ENCODE results near the gene CAMK2B. TPM values are rescaled to one million over a fixed set of nuclear protein-coding genes. Genes with fewer than 3 reads are reported as not detected.

CAMK2B gene
- total and polyA plus RNA-seq, 7 experiments from 2014 or later: 0.12 to 0.61 TPM; not detected in 5

DNA sequence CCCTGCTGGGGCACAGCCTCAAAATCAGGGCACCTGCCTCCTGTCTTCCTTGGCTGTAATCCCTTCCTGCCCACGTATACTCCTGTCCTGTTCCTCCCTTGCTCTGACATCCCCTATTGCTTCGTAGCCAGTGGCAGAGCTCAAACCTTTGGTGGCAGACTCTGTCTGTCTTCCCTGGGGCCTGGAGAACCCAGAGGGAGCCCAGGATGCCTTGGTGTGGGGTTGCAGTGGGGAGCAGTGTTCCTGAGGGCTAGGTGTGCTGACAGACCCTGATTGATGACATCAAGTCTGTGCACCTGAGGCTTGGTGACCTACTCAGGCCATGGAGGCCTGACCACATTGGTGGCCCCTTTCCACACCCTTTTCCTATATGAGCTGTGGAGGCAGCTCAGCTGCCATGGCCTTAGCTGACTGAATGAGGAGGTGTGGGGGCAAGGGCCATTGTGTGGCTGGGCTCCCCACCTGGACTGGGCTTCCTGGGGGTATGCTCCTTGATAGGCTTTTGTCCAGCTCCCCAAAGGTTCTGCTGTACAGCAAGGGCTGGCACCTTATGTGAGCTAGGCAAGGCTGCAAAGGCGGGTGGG is 130.7 kb downstream of the CAMK2B start:
- H3K27ac Mint-ChIP-seq: no peak overlapping the region
- H3K4me3 Mint-ChIP-seq: no peak overlapping the region
- H3K36me3 Mint-ChIP-seq: no peaks in the 10 kb centered on the region
- H3K9me3 Mint-ChIP-seq: no peaks in the 10 kb centered on the region
- DNase-seq: no peak
- Histone ChIP-seq H3K27ac (ENCODE audit: low read depth, low read length) (no peak overlapping the region), H3K4me1 (ENCODE audit: control insufficient read depth in 2 of 2, insufficient read depth in 2 of 2, low read length in 2 of 2) (no peaks in the 10 kb centered on the region), H3K36me3 (ENCODE audit: control insufficient read depth in 2 of 3, insufficient read depth in 3 of 3, low read length in 3 of 3) (no peaks in the 10 kb centered on the region), H3K4me3 (ENCODE audit: low read length) (no peak overlapping the region), H3K27me3 (ENCODE audit: control insufficient read depth in 2 of 2, insufficient read depth in 2 of 2, low read length in 2 of 2) (peaks cover 0 to 3% of the 10 kb centered on the region in 2 donors), H3K9me3 (ENCODE audit: control insufficient read depth in 2 of 3, low read length in 3 of 3) (no peaks in the 10 kb centered on the region)
- ChIA-PET CTCF (no interaction called here), POLR2A (interaction anchor here (0.6 kb wide), 1 partner anchor 552 kb away, joined by 3 read pairs; no protein-coding TSS in a partner anchor)
- peaks cover 5 to 9% (median 6%) of the 10 kb centered on the region in 5 donors for H3K27me3 Mint-ChIP-seq
- peaks cover 0 to 8% (median 0%) of the 10 kb centered on the region in 7 donors for H3K4me1 Mint-ChIP-seq
- intact Hi-C loops (cut with micrococcal nuclease): no loop called here
- ATAC-seq: no peak

DNA sequence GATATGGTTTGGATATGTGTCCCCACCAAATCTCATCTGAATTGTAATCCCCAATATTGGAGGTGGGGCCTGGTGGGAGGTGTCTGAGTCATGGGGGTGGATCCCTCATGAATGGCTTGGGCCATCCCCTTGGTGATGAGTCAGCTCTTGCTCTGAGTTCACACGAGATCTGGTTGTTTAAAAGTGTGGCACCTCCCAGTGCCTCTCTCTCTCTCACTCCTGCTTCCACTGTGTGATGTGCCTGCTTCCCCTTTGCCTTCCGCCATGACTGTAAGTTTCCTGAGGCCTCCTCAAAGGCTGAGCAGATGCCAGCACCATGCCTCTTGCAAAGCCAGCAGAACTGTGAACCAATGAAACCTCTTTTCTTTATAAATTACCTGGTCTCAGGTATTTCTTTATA is 131.3 kb downstream of the CAMK2B start:
- no peak overlapping the region for H3K27ac Mint-ChIP-seq
- peaks cover 0 to 8% (median 0%) of the 10 kb centered on the region in 7 donors for H3K4me1 Mint-ChIP-seq
- H3K36me3 Mint-ChIP-seq: no peaks in the 10 kb centered on the region
- intact Hi-C loops (cut with micrococcal nuclease): no loop called here
- peak in 1 of 9 donors; percentile 30 for DNase-seq
- no peak for ATAC-seq
- Histone ChIP-seq H3K9me3 (ENCODE audit: control insufficient read depth in 2 of 3, low read length in 3 of 3) (no peaks in the 10 kb centered on the region), H3K36me3 (ENCODE audit: control insufficient read depth in 2 of 3, insufficient read depth in 3 of 3, low read length in 3 of 3) (no peaks in the 10 kb centered on the region), H3K27me3 (ENCODE audit: control insufficient read depth in 2 of 2, insufficient read depth in 2 of 2, low read length in 2 of 2) (peaks cover 0 to 3% of the 10 kb centered on the region in 2 donors), H3K4me3 (ENCODE audit: low read length) (no peak overlapping the region), H3K4me1 (ENCODE audit: control insufficient read depth in 2 of 2, insufficient read depth in 2 of 2, low read length in 2 of 2) (no peaks in the 10 kb centered on the region), H3K27ac (ENCODE audit: low read depth, low read length) (no peak overlapping the region)
- CTCF ChIA-PET: no interaction called here
- no peaks in the 10 kb centered on the region for H3K9me3 Mint-ChIP-seq
- POLR2A ChIA-PET: no interaction called here
- no peak overlapping the region for H3K4me3 Mint-ChIP-seq
- H3K27me3 Mint-ChIP-seq: peaks cover 4 to 9% (median 6%) of the 10 kb centered on the region in 5 donors

DNA sequence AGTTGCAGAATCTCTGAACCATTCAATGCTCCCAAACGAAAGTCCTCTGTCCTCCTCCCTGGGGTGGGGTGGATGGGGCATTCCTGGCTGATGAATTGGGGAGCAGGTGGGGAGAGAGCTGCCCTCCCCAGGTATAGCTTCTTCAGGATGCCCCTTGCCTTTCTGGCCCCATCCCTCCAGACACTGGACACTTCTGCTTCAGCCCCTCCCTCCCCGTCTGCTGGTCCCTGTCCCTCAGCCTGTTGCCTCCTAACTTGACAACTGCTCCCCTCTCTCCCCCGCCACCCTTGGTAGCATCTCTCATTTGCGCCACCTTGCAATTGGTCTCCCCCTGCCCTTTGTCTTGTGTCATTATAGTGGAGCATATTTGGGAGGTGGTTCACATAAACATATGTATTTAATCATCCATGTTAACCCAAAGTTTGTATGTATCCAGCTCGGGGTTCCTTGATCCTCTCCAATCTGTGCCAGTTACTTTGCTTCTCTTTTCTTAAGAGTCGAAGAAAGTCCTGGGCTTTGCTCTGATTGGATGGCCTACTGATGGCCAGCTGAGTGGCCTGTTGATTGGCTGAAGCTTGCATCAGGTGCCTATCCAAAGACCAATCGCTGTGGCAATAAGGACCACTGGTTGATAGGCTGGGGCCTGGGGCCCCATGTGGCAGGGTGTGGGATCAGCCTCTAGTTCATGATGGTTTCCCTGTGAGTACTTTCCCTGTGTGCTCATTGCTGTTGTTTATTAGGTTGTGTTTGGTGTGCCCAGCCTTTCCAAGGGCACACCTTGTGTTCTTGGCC is 132.2 kb downstream of the CAMK2B start:
- ChIA-PET CTCF (no interaction called here), POLR2A (no interaction called here)
- Histone ChIP-seq H3K27me3 (ENCODE audit: control insufficient read depth in 2 of 2, insufficient read depth in 2 of 2, low read length in 2 of 2) (peaks cover 0 to 3% of the 10 kb centered on the region in 2 donors), H3K9me3 (ENCODE audit: control insufficient read depth in 2 of 3, low read length in 3 of 3) (no peaks in the 10 kb centered on the region), H3K36me3 (ENCODE audit: control insufficient read depth in 2 of 3, insufficient read depth in 3 of 3, low read length in 3 of 3) (no peaks in the 10 kb centered on the region), H3K27ac (ENCODE audit: low read depth, low read length) (no peak overlapping the region), H3K4me1 (ENCODE audit: control insufficient read depth in 2 of 2, insufficient read depth in 2 of 2, low read length in 2 of 2) (no peaks in the 10 kb centered on the region), H3K4me3 (ENCODE audit: low read length) (no peak overlapping the region)
- H3K36me3 Mint-ChIP-seq: no peaks in the 10 kb centered on the region
- no peak for DNase-seq
- H3K4me3 Mint-ChIP-seq: no peak overlapping the region
- H3K27ac Mint-ChIP-seq: no peak overlapping the region
- no peak for ATAC-seq
- peaks cover 0 to 8% (median 0%) of the 10 kb centered on the region in 7 donors for H3K4me1 Mint-ChIP-seq
- no peaks in the 10 kb centered on the region for H3K9me3 Mint-ChIP-seq
- peaks cover 2 to 9% (median 6%) of the 10 kb centered on the region in 5 donors for H3K27me3 Mint-ChIP-seq
- intact Hi-C loops (cut with micrococcal nuclease): no loop called here

DNA sequence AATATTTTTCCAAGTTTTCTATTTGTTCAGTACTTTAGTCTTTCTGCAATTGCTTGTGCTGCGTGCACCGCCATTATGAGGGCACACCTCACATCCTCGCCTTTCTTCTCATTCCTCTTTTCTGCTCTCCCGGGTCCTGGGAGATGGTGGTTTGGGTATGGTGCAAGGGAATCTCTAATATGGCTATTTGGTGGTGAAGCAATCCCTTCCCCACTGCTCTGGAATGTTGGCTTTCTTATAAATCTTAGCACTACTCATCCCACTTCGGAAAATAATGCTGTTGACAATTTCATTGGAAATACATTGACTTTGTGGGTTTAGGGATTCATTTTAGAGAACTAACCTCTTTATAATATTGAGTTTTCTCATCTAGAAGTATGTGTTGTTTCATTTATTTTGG is 134.2 kb downstream of the CAMK2B start:
- no peak for DNase-seq
- POLR2A ChIA-PET: no interaction called here
- Histone ChIP-seq H3K27ac (ENCODE audit: low read depth, low read length) (no peak overlapping the region), H3K4me1 (ENCODE audit: control insufficient read depth in 2 of 2, insufficient read depth in 2 of 2, low read length in 2 of 2) (no peaks in the 10 kb centered on the region), H3K27me3 (ENCODE audit: control insufficient read depth in 2 of 2, insufficient read depth in 2 of 2, low read length in 2 of 2) (peaks cover 0 to 3% of the 10 kb centered on the region in 2 donors), H3K9me3 (ENCODE audit: control insufficient read depth in 2 of 3, low read length in 3 of 3) (no peaks in the 10 kb centered on the region), H3K36me3 (ENCODE audit: control insufficient read depth in 2 of 3, insufficient read depth in 3 of 3, low read length in 3 of 3) (no peaks in the 10 kb centered on the region), H3K4me3 (ENCODE audit: low read length) (no peak overlapping the region)
- Mint-ChIP-seq H3K9me3 (no peaks in the 10 kb centered on the region), H3K27me3 (peaks cover 0 to 6% (median 4%) of the 10 kb centered on the region in 5 donors), H3K27ac (no peak overlapping the region), H3K4me3 (no peak overlapping the region), H3K4me1 (peaks cover 0 to 4% (median 0%) of the 10 kb centered on the region in 7 donors), H3K36me3 (no peaks in the 10 kb centered on the region)
- no peak for ATAC-seq
- CTCF ChIA-PET: no interaction called here
- intact Hi-C loops (cut with micrococcal nuclease): no loop called here

DNA sequence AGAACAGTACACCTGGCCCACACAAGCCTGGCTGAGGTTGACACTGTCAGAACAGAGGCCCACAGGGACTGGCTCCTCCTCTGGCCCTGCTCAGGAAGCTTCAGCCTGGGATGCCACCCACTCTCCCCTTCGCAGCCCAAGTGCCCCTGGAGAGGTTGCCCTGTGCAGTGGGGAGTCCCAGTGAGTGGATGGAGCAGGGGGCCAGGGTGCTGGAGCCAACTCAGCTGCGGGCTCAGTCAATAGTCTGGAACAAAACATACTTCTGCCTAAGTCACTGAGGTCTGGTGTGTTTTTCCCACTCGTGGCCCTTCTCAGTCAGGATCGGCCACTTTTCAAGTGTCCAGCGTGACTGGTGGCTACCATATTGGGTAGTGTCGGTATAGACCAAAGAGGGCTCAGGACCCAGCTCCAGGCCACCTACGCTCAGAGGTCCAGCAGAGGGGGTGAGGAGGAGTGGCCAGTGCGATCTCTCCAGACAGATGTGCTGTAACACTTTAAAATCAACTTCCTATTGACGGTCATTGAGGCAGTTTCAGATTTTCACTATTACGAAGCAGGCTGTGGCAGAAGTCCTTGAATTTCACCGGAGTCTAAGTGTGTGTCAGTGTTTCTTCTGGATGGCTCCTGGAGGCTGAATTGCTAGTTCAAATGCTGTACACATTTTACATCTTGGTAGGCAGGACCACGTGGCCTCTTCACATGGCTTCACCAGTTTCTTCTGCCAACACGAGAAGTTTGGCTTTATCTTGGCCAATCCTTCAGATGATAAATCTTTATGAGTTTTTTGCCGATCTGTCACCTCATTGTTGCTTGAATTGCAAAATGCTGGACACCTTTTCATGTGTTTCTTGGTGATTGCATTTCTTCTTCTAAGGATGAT is 135.2 kb downstream of the CAMK2B start:
- Histone ChIP-seq H3K27ac (ENCODE audit: low read depth, low read length) (no peak overlapping the region), H3K36me3 (ENCODE audit: control insufficient read depth in 2 of 3, insufficient read depth in 3 of 3, low read length in 3 of 3) (no peaks in the 10 kb centered on the region), H3K9me3 (ENCODE audit: control insufficient read depth in 2 of 3, low read length in 3 of 3) (no peaks in the 10 kb centered on the region), H3K4me3 (ENCODE audit: low read length) (no peak overlapping the region), H3K4me1 (ENCODE audit: control insufficient read depth in 2 of 2, insufficient read depth in 2 of 2, low read length in 2 of 2) (no peaks in the 10 kb centered on the region), H3K27me3 (ENCODE audit: control insufficient read depth in 2 of 2, insufficient read depth in 2 of 2, low read length in 2 of 2) (peaks cover 0 to 3% of the 10 kb centered on the region in 2 donors)
- ChIA-PET POLR2A (no interaction called here), CTCF (no interaction called here)
- ATAC-seq (no peak), DNase-seq (no peak)
- Mint-ChIP-seq H3K36me3 (no peaks in the 10 kb centered on the region), H3K27ac (no peak overlapping the region), H3K27me3 (peaks cover 0 to 6% (median 4%) of the 10 kb centered on the region in 5 donors), H3K9me3 (no peaks in the 10 kb centered on the region), H3K4me3 (no peak overlapping the region), H3K4me1 (no peaks in the 10 kb centered on the region)
- intact Hi-C loops (cut with micrococcal nuclease): no loop called here

DNA sequence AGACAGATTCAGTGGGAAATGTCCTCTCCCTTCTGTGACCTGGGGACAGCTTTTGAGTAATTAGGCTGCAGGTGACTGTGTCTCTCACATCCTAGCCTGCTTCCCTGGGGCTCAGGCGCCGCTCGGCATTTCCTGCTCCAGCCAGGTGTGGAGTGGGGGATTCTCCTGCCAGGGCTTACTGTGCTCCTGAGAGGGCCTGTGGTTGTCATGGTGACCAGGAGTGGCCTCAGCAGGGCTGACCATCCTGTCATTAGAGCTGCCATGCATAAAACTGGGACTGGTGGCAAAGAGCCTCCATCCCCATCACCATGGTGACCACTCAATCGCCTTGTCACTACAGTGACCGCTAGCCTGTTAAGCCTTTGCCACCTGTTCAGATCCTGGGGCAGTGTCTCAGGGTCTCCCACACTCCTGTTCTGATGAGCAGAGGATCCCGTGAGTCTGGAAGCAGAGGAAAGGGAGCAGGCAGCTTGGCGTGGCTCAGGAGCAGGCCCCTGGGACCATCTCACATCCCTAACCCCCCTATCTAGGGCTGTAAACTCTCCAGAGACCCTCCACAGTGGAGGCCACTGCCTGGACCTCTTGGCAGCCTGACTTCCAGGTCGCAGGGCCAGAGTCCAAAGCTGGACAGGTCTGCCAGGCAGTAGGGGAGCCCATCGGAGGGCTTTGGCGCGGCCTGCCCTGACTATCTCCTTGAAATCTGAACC is 136.0 kb downstream of the CAMK2B start, which contains the start of gene GCK:
TSS of gene GCK (minus strand) at position 154 of the 707 bp plus-strand sequence. CDS start 486 bp downstream, outside the sequence.
- no peaks in the 10 kb centered on the region for H3K9me3 Mint-ChIP-seq
- DNase-seq (no peak), ATAC-seq (no peak)
- CTCF ChIA-PET: no interaction called here
- intact Hi-C loops (cut with micrococcal nuclease): no loop called here
- no peaks in the 10 kb centered on the region for H3K4me1 ChIP-seq (ENCODE audit: control insufficient read depth in 2 of 2, insufficient read depth in 2 of 2, low read length in 2 of 2)
- H3K27ac Mint-ChIP-seq: no peak within 1 kb of the TSS
- no peak within 1 kb of the TSS for H3K4me3 Mint-ChIP-seq
- H3K27me3 ChIP-seq (ENCODE audit: control insufficient read depth in 2 of 2, insufficient read depth in 2 of 2, low read length in 2 of 2): peaks cover 0 to 3% of the 10 kb centered on the region in 2 donors
- no peaks in the 10 kb centered on the region for H3K4me1 Mint-ChIP-seq
- no peaks in the 10 kb centered on the region for H3K36me3 ChIP-seq (ENCODE audit: control insufficient read depth in 2 of 3, insufficient read depth in 3 of 3, low read length in 3 of 3)
- no peak within 1 kb of the TSS for H3K27ac ChIP-seq (ENCODE audit: low read depth, low read length)
- POLR2A ChIA-PET: no interaction called here
- no peaks in the 10 kb centered on the region for H3K9me3 ChIP-seq (ENCODE audit: control insufficient read depth in 2 of 3, low read length in 3 of 3)
- peaks cover 0 to 6% (median 4%) of the 10 kb centered on the region in 5 donors for H3K27me3 Mint-ChIP-seq
- H3K36me3 Mint-ChIP-seq: no peaks in the 10 kb centered on the region
- H3K4me3 ChIP-seq (ENCODE audit: low read length): no peak within 1 kb of the TSS

Measured in naive thymus-derived CD4-positive, alpha-beta T cell (primary cell).